ENCODE results near the gene MOB3A. TPM values are rescaled to one million over a fixed set of nuclear protein-coding genes. Genes with fewer than 3 reads are reported as not detected.
A peak's percentile ranks its signal among the peaks of the same experiment; 100 is the strongest.

MOB3A gene
- total RNA-seq = 10 to 100 TPM; 20.9 to 21.8 TPM
- polyA plus RNA-seq (2013, experiment 1 of 2) = 16.9 TPM
- 15.9 TPM for polyA plus RNA-seq (2013, experiment 2 of 2)
- long read RNA-seq, experiment 1, partial matches to known transcripts = 0 of 2 reads
- long read RNA-seq, experiment 1, other reads (novel, unspliced or antisense) = 1 of 2 reads
- long read RNA-seq, experiment 2, transcript MOB3A-201 (5 exons, 3,391 nt) = major isoform, 46 of 64 reads
- long read RNA-seq, experiment 2, partial matches to known transcripts = 4 of 64 reads
- long read RNA-seq, experiment 2, other reads (novel, unspliced or antisense) = 14 of 64 reads
- long read RNA-seq, experiment 3, transcript MOB3A-201 (5 exons, 3,391 nt) = major isoform, 20 of 33 reads
- long read RNA-seq, experiment 3, partial matches to known transcripts = 1 of 33 reads
- long read RNA-seq, experiment 3, other reads (novel, unspliced or antisense) = 12 of 33 reads
- long read RNA-seq, experiment 4, partial matches to known transcripts = 0 of 4 reads
- long read RNA-seq, experiment 4, other reads (novel, unspliced or antisense) = 4 of 4 reads

- Mint-ChIP-seq H3K36me3 (ENCODE audit: low read depth) (peaks cover 9% of the 10 kb centered on the region), H3K4me3 (peak within 1 kb of the TSS; percentile 84), H3K27me3 (ENCODE audit: insufficient read depth) (no peaks in the 10 kb centered on the region), H3K27ac (peak within 1 kb of the TSS; percentile 88), H3K9me3 (no peaks in the 10 kb centered on the region), H3K4me1 (peaks cover 2% of the 10 kb centered on the region)
- TF ChIP-seq, protein P1, sequence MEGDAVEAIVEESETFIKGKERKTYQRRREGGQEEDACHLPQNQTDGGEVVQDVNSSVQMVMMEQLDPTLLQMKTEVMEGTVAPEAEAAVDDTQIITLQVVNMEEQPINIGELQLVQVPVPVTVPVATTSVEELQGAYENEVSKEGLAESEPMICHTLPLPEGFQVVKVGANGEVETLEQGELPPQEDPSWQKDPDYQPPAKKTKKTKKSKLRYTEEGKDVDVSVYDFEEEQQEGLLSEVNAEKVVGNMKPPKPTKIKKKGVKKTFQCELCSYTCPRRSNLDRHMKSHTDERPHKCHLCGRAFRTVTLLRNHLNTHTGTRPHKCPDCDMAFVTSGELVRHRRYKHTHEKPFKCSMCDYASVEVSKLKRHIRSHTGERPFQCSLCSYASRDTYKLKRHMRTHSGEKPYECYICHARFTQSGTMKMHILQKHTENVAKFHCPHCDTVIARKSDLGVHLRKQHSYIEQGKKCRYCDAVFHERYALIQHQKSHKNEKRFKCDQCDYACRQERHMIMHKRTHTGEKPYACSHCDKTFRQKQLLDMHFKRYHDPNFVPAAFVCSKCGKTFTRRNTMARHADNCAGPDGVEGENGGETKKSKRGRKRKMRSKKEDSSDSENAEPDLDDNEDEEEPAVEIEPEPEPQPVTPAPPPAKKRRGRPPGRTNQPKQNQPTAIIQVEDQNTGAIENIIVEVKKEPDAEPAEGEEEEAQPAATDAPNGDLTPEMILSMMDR (conservative IDR thresholded peaks at IDR 0.05) = peak; percentile 69
- Histone ChIP-seq H3K27me3 (ENCODE audit: control insufficient read depth, insufficient read depth, low read length, poor library complexity, severe bottlenecking) (no peaks in the 10 kb centered on the region), H3K9ac (ENCODE audit: extremely low read depth, low read length, poor library complexity, severe bottlenecking) (peak within 1 kb of the TSS; percentile 66), H3K36me3 (ENCODE audit: control insufficient read depth, insufficient read depth, low read length) (peaks cover 13% of the 10 kb centered on the region), H3K4me1 (ENCODE audit: control insufficient read depth, insufficient read depth, low read length) (peaks cover 4% of the 10 kb centered on the region), H3K9me3 (ENCODE audit: control insufficient read depth, low read length) (no peaks in the 10 kb centered on the region), H3K4me3 (ENCODE audit: low read length) (peak within 1 kb of the TSS; percentile 88), H3K27ac (ENCODE audit: low read depth, low read length) (peak within 1 kb of the TSS; percentile 89)
- no peak for DNase-seq
- 1% methylated on average over 40 to 56 of the region's 56 CpGs for WGBS, 2 experiments (ENCODE audit: insufficient coverage in 1 of 2, insufficient read length in 1 of 2)
These were observed at the start of gene MOB3A for GRCh38 chr19:2096034-2096479. Gene MOB3A (minus strand): TSS chr19:2096326. CDS start chr19:2078560, 17,766 bp downstream.

GRCh38 chr19:2145831-2146241 lies 49.7 kb upstream of the MOB3A start:
- Mint-ChIP-seq H3K27ac (peak overlapping the region; percentile 52), H3K27me3 (ENCODE audit: insufficient read depth) (no peaks in the 10 kb centered on the region), H3K4me3 (no peak overlapping the region), H3K9me3 (no peaks in the 10 kb centered on the region), H3K4me1 (peaks cover 12% of the 10 kb centered on the region), H3K36me3 (ENCODE audit: low read depth) (peaks cover 23% of the 10 kb centered on the region)
- no peaks in the 10 kb centered on the region for H3K27me3 ChIP-seq (ENCODE audit: control insufficient read depth, insufficient read depth, low read length, poor library complexity, severe bottlenecking)
- TF ChIP-seq, protein P1 (conservative IDR thresholded peaks at IDR 0.05) = no peak
- H3K9me3 ChIP-seq (ENCODE audit: control insufficient read depth, low read length) = no peaks in the 10 kb centered on the region
- no peak overlapping the region for H3K9ac ChIP-seq (ENCODE audit: extremely low read depth, low read length, poor library complexity, severe bottlenecking)
- peak overlapping the region; percentile 6 for H3K27ac ChIP-seq (ENCODE audit: low read depth, low read length)
- WGBS, 2 experiments (ENCODE audit: insufficient coverage in 1 of 2, insufficient read length in 1 of 2) = 93 to 94% methylated on average over 9 to 16 of the region's 16 CpGs
- no peak for DNase-seq
- peaks cover 29% of the 10 kb centered on the region for H3K36me3 ChIP-seq (ENCODE audit: control insufficient read depth, insufficient read depth, low read length)
- no peak overlapping the region for H3K4me3 ChIP-seq (ENCODE audit: low read length)
- H3K4me1 ChIP-seq (ENCODE audit: control insufficient read depth, insufficient read depth, low read length) = peaks cover 4% of the 10 kb centered on the region

GRCh38 chr19:2144190-2144589 lies 48.1 kb upstream of the MOB3A start:
- Histone ChIP-seq H3K27ac (ENCODE audit: low read depth, low read length) (no peak overlapping the region), H3K9me3 (ENCODE audit: control insufficient read depth, low read length) (no peaks in the 10 kb centered on the region), H3K9ac (ENCODE audit: extremely low read depth, low read length, poor library complexity, severe bottlenecking) (no peak overlapping the region), H3K36me3 (ENCODE audit: control insufficient read depth, insufficient read depth, low read length) (peaks cover 38% of the 10 kb centered on the region), H3K27me3 (ENCODE audit: control insufficient read depth, insufficient read depth, low read length, poor library complexity, severe bottlenecking) (no peaks in the 10 kb centered on the region), H3K4me1 (ENCODE audit: control insufficient read depth, insufficient read depth, low read length) (no peaks in the 10 kb centered on the region), H3K4me3 (ENCODE audit: low read length) (no peak overlapping the region)
- H3K4me3 Mint-ChIP-seq = no peak overlapping the region
- H3K27me3 Mint-ChIP-seq (ENCODE audit: insufficient read depth) = no peaks in the 10 kb centered on the region
- no peaks in the 10 kb centered on the region for H3K4me1 Mint-ChIP-seq
- peak overlapping the region; percentile 7 for H3K27ac Mint-ChIP-seq
- H3K9me3 Mint-ChIP-seq = no peaks in the 10 kb centered on the region
- H3K36me3 Mint-ChIP-seq (ENCODE audit: low read depth) = peaks cover 28% of the 10 kb centered on the region
- TF ChIP-seq, protein P1 (conservative IDR thresholded peaks at IDR 0.05) = no peak
- no peak for DNase-seq
- 97 to 100% methylated on average over 6 to 15 of the region's 15 CpGs for WGBS, 2 experiments (ENCODE audit: insufficient coverage in 1 of 2, insufficient read length in 1 of 2)
